ENCODE results near the gene CCDC188. TPM values are rescaled to one million over a fixed set of nuclear protein-coding genes. Genes with fewer than 3 reads are reported as not detected.

Gene CCDC188
- total and polyA plus RNA-seq, 10 of the 15 experiments (the other 5 are each of a cell fraction or from before 2014, with no cell fraction given) = not detected

DNA sequence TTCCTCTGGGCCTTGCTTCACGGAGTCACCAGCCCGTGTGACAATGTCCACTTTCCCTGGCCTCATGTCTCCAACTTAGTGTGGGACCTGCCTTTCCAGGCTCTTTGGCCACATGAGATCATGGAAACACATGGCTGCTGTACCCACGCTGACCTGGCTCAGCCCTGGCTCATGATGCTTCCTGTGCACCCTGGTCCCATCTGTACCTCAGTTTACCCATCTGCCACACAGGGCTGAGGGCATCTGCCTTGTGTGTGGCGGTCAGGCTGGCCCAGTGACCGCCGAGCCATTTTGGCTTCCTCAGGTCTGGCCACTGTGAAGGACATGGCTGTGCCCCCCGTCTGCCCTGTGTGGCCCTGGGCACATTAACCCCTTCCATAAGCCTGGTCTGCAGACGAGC is 32.2 kb upstream of the CCDC188 start:
- H3K4me2 ChIP-seq (ENCODE audit: control insufficient read depth, insufficient read depth) = no peak overlapping the region
- no peaks in the 10 kb centered on the region for H3K79me2 ChIP-seq (ENCODE audit: control insufficient read depth, insufficient read depth, low read length)
- WGBS (ENCODE audit: insufficient coverage, insufficient replicate concordance, low lambda C conversion rate, missing lambda C conversion rate) = 10% methylated on average over 8 of the region's 8 CpGs
- ATAC-seq (no peak), FAIRE-seq (no peak), DNase-seq (ENCODE audit: low read depth, low spot score) (no peak)
- ChIA-PET POLR2A (no interaction called here), SMC1A (ENCODE audit: uncharacterized antibody, unreplicated experiment) (no interaction called here), RAD21 (ENCODE audit: unreplicated experiment) (no interaction called here), CTCF (no interaction called here)
- H4K20me1 ChIP-seq (ENCODE audit: control insufficient read depth, insufficient read depth) = no peaks in the 10 kb centered on the region
- no peak overlapping the region for H3K9ac ChIP-seq (ENCODE audit: control insufficient read depth, insufficient read depth, low read length)
- no peaks in the 10 kb centered on the region for H3K36me3 ChIP-seq (ENCODE audit: control insufficient read depth in 2 of 2, insufficient read depth in 2 of 2, low read length in 1 of 2)
- H2AFZ ChIP-seq (ENCODE audit: control insufficient read depth, low read depth, low read length) = no peak overlapping the region
- BruUV-seq (replicated peaks) = no TSS peak
- H3K4me1 ChIP-seq (ENCODE audit: control insufficient read depth, insufficient read depth, low read length) = no peaks in the 10 kb centered on the region
- H3K27ac ChIP-seq (ENCODE audit: control insufficient read depth, insufficient read depth) = no peak overlapping the region
- intact Hi-C loops (cut with micrococcal nuclease; ENCODE audit: unreplicated experiment) = no loop called here
- in situ Hi-C loops (cut with MboI) = no loop called here
- no peaks in the 10 kb centered on the region for H3K9me3 ChIP-seq (replicated peaks; ENCODE audit: control insufficient read depth, insufficient read depth, low read length)
- H3K4me3 ChIP-seq = no peak overlapping the region
- no peaks in the 10 kb centered on the region; a peak in 1 of 4 replicates for H3K27me3 ChIP-seq (replicated peaks in 1 of 2; ENCODE audit: control insufficient read depth in 2 of 2, insufficient read depth in 2 of 2, low read length in 1 of 2)
- no peak for TF ChIP-seq SREBF2 (IDR thresholded peaks at IDR 0.05; ENCODE audit: low read length)
- no peak for TF ChIP-seq BCL3 (IDR thresholded peaks at IDR 0.05; ENCODE audit: borderline replicate concordance, insufficient read depth, low read depth, low read length, poor library complexity, severe bottlenecking)
- TF ChIP-seq ZZZ3 (IDR thresholded peaks at IDR 0.05; ENCODE audit: control insufficient read depth, insufficient read length, low read depth) = no peak
- TF ChIP-seq HSF1 (IDR thresholded peaks at IDR 0.05; ENCODE audit: low read depth, low read length) = no peak
- TF ChIP-seq YBX1 (IDR thresholded peaks at IDR 0.05) = no peak
- TF ChIP-seq STAT3 (IDR thresholded peaks at IDR 0.05; ENCODE audit: low read depth, low read length) = no peak
- TF ChIP-seq GATAD2B (conservative IDR thresholded peaks at IDR 0.05; ENCODE audit: low read depth) = no peak
- no peak for TF ChIP-seq MEF2B (IDR thresholded peaks at IDR 0.05; ENCODE audit: partially characterized antibody, poor library complexity, severe bottlenecking)
- TF ChIP-seq POLR2AphosphoS5 (IDR thresholded peaks at IDR 0.05; ENCODE audit: low read length) = no peak
- no peak for TF ChIP-seq NFYB (IDR thresholded peaks at IDR 0.05; ENCODE audit: insufficient read depth, low read depth, low read length)
- no peak for TF ChIP-seq REST (IDR thresholded peaks at IDR 0.05; ENCODE audit: low read depth, low read length)
- no peak for TF ChIP-seq MYC (IDR thresholded peaks at IDR 0.05; ENCODE audit: insufficient read depth, insufficient read length, insufficient replicate concordance, low read length, severe bottlenecking)
- no peak for TF ChIP-seq DPF2 (IDR thresholded peaks at IDR 0.05)
- TF ChIP-seq CEBPZ (IDR thresholded peaks at IDR 0.05; ENCODE audit: low read depth, low read length) = no peak
- TF ChIP-seq EZH2 (IDR thresholded peaks at IDR 0.05; ENCODE audit: borderline replicate concordance, control insufficient read depth, low read depth, low read length) = no peak

Measured in GM12878 (cell line).